Fibroblast of skin of right quadriceps (primary cell): ENCODE data around the gene STOM.
A peak's percentile ranks its signal among the peaks of the same experiment; 100 is the strongest.

Experiments used
- DNase-seq: peaks from one replicate; pipeline ENCODE4 v3.0.0-alpha.2; 2013

STOM gene

DNA sequence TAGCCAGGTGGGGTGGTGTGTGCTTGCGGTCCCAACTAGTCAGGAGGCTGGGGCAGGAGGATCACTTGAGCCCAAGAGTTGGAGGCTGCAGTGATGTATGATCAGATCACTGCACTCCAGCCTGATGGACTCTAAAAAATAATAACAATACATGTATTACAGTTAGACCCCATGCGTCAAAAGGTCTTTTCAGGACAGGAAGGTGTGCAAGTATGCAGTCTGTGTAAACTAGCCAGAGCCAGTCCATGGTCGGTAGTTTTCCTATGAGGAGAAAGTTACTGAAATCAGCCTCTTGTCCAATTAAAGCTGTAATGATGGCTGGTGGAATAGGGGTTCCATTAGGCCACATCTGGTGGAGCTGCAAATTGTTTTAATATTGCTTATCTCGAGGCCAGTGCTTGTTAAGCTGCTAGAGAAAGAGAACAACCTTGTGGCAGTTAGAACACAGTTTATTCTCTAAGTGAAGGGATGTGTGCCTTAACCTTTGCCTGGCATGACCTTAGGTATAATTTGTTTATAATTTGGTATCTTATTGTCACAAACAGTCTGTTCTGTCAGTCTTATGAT is 1.5 kb upstream of the STOM start:
- no peak for DNase-seq

DNA sequence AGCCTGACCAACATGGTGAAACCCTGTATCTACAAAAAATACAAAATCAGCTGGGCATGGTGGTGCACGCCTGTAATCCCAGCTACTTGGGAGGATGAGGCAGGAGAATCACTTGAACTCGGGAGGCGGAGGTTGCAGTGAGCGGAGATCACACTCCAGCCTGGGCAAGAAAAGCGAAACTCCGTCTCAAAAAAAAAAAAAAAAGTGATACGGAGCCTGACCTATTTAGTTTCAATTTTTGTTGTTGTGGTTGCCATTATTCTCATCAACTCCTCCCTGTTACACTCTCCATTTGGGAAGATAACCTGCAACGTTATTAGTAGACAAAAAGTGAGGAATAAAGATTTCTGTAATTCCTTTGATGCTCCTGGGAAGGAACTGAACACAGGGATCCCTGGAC is 1.3 kb downstream of the STOM start:
- DNase-seq, result no peak

DNA sequence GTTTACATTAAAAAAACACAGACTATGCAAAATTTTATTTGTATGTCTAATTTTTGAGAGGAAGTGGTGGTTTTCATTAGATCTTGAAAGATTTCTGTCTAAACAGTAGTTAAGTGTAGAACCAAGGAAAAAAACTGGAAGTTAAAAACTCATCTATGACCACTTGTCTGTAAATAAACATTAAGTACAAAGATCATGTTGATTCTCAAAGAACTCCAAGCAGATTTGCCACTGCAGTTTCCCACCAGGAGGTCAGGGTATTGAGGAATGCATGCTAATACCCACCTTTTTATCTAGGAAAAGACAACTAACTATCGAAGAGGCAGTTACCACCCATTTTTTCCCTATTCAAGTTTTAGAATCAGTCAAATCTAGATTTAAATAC is 1.9 kb downstream of the STOM start:
- DNase-seq, result no peak

DNA sequence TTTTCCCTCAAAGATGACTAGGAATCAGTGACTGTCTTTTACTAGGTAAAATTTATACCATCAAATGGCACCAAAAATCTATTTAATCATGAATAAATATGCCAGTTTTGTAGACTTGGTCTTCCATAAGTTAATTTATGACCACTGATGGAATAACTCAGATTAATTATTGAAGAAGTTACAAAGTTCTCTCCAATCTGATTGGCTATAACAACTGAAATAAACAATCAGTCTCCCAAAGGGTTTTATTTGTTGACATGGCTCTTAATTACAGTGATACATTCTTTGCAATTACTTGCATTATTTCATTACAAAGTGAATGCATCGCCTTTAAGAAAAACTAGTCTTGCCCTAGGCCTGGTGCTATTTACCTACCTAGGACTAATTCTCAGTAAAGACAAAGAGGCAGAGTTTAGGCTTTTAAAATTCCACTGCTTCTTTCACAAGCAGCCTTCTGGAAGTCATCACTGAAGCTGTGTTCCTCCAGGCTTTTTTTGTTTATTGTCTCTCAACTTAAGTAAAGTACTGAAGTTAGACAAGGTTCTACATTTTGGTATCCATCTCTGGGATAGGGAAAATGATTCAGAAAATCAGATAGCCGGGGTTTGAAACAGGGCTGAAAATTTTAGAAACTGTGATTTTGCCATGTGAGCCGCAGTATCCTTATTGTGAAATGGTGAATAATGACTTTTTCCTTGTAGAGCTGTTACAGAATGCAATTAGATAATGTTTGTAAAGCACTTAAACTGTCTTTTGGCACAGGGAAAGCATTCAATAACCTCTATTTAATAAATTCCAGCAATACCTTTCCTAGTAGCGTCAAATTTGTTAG is 2.5 kb downstream of the STOM start:
- DNase-seq, result peak; percentile 63

DNA sequence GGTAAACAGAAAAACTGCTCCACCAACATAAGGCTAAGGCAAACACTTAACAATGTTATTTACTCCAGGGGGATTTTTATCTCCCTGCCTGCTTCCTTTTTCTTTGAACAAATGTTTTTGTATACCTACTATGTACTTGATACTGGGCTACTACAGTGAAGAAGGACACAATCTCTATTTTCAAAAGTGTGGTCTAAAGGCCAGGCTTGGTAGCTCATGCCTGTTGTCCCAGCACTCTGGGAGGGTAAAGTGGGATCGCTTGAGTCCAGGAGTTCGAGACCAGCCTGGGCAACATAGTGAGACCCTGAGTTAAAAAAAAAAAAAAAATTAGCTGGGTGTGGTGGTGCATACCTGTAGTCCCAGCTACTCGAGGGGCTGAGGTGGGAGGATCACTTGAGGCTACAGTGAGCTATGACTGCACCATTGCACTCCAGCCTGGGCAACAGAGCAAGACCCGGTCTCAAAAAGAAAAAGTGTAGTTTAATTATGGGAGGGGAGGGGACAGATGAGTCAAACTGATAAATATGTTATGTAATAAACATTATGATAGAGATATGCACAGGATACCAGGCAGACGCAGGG is 3.3 kb downstream of the STOM start:
- no peak for DNase-seq

DNA sequence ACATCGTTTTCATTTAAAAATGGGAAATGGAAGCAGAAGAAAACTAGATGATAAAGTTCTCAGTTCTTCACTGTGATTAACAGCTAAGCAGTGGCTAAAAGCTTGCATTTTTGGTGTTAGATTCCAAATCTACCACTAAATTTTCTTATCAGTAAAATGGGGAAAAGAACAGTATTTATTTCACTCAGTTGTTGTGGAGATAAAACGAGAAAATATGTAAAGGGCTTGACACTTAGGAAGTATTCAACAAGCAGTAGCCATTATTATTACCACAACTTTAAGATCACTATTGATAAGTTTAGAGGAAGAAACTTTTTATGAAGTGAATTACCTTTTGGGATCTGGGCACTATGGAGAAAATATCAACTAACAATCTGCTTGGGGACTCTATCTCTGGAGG is 4.5 kb downstream of the STOM start:
- no peak for DNase-seq

DNA sequence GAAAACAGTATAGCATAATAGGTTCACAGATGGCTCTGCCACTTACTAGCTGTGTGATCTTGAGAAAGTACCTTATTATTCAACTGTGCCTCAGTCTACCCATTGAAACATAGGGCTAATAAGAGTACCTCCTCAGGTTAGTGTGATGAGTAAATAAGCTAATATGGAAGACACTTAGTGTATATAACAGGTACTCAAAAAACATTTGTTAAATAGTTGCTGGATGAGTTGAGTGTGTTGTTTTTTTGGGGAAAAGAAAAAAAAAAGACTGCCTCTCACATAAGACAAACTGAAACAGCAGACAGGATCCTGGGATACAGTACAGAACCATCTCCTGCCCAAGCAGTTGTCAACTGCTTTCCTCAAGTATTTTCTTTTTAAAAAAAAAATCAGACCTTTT is 5.2 kb downstream of the STOM start:
- no peak for DNase-seq

DNA sequence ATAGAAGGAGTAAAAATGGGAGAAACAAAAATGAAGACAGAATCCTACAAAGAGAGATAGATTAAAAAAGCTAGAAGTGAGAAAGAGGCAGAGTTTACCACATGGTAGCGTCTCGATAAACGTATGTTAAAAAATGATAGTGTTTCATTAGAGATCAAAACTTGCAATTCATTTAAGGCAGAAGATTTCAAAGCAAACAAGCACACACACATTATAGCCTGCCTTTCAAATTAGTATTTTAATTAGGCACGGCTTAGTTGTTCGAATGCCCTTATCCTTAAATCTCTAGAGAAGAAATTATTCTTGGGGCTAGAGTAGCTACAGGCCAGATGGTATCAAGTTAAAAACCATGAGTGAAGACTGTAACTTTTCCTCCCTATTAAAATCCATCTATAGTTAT is 6.0 kb downstream of the STOM start:
- DNase-seq, result no peak

DNA sequence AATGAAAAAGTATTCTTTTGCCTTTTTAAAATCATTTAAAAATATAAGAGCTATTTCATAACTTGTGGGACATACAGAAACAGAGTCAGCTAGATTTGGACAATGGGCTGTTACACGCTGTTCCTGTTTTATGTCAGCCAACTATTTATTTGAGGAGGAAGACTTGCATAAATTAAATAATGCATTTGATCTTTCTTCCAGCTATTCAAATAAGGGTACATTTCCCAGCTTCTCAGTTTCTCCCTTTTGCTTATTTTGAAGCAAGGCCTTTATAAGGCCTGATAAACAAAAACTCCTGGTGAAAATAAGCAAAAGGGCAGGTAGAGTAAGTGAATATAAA is 6.5 kb downstream of the STOM start:
- no peak for DNase-seq

DNA sequence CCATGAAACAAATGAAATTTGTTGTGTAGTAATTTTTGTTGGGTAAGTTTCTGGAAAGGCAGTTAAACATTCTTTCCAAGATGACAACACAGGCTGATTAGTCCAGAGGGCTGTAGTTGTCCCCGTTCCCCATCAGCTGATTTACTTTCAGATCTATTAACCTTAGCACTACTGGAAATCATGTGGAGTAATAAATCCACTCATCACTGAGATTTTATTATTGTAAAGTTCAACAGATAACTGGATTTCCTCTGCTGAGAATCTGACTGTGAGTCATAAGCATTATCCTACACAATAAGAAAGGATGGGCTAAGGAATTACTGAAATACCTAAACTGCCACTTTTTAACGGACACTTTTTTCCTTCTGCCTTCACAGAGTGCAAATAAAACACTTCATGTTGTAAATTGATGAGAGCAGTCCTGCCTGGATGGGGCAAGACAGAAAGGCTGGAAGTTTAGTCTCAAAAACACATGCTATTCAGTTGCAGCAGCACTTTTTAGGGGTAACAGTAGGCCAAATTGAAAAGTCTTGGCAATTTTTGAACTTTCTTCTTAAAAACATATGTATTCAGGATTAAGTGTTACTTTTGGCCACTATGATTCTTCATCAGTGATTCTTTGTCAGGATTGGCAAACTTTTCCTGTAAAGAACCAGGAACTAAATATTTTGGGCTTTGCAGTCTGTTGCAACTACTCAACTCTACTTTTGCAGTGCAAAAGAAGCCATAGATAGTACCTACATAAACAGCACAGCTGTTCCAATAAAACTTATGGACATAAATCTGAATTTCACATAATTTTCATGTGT is 7.0 kb downstream of the STOM start:
- DNase-seq, result peak; percentile 98

DNA sequence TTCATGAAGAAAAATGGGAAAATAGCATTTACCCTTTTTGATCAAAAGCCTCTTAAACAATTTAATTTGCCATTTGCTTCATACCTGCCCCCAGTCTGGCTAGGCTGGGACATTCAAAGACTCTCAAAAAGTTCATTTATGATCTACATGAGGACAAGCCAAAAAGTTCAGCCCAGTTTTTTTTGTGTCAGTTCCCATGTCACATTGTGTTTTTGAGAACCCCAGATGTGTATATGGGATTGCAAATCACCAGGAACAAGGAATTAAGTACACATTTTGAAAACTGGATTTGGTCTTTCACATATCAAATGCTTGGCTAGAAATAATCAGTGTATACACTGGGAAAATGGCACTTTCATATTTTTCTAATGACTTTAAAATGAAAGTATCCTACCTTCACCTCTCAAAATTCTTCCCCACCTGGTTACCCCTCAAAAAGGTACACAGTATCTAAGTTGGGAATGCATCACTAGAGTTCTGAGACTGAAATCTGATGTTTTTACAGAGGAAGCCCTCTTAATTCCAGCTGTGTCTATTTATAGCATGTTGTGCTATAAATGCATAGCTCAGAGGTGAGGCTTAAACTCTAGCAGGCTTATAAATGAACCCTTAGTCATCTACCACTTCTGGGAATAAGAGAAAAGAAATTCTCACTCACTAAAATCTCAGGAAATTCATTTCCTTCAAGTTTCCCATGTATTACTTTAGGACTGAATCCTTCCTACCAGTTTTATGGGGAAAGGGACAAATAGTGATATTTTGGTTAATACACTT is 9.3 kb downstream of the STOM start:
- peak; percentile 91 for DNase-seq

DNA sequence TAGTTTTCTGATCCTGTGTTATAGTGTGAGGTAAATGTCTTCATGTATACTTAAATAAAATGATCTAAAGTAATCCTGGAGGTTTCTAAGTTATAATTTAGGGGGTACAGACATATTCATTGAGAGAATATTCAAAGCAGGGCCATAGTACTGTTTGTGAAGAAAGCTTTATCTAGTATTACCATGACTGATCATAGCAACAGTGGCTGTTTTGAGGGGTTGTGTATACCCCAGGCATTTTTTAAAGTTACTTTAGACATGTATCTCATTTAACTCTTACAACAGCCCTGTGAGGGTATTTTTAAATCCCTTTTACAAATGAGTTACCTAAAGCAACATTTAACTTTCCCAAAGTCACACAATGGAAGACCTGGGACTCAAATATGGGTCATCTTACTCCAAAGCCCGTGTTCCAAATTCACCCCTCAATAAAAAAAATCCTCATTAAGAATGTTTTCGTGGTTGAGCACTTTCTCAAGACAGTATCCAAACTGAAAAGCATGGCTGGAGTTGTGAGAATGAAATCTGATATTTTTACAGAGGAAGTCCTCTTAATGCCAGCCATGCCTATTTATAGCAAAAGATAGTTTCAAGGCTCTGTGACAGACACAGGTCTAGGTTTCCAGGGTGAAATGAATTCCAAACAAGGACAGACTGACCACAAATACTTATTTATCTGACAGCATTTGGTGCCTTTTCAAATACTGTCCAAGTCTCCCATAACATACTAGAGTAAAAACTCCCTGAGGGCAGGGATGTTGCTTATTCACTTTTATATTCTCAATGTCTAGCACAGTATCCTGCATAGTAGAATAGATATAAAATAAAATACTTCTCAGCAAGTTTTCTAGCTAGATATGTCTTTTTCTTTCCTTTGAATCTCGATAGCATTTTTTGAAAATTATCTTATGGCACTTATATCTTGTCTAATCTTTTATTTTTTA is 10.4 kb downstream of the STOM start:
- peak; percentile 61 for DNase-seq

DNA sequence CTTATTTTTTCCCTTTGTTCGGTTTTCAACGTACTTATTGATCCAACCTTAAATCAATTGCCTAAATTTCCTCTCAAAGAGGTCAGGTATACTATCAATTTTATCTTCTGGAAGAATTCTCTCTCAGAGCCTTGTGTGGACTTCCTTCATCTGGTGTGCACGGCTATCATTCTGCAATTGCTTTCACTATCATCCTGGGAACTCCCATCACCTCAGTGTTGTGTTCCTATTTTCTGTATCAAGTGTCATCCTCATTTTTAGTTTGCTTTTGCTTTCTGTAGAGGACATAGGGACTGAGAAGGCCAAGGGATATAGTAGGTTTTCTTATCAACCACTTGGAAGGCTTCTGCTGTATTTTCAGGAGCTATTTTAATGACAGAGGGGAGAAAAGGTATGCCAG is 11.3 kb downstream of the STOM start:
- no peak for DNase-seq

DNA sequence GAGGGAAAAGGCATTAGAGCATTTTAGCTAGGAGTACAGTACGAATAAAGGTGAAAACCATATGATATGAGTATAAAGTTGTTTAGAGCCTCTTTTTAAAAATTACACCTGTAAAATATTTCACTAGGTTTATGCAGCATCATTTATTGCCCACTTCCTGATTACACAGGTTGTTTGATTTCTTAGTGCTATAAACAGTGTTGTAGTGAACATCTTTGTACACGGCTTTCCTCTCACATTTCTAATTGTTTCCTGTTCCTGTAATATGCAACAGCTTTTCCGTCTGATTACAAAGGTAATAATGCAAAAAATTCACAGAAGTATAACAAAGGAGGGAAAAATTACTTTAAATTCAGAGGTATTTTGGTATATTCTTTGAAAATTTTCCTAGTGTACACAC is 13.0 kb downstream of the STOM start:
- no peak for DNase-seq

DNA sequence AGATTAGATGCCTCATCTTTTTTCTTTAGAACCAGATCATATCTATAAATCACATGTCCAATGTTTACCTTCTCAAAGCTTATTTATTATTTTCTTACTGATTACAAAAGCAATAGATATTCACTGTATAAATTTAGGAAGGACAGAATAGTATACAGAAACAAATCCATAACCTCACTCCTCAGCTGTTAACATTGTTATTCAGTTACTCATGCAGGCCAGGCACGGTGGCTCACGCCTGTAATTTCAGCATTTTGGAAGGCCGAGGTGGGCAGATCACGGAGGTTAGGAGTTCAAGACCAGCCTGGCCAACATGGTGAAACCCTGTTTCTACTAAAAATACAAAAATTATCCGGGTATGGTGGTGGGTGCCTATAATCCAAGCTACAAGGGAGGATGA is 15.3 kb downstream of the STOM start:
- DNase-seq, result no peak

DNA sequence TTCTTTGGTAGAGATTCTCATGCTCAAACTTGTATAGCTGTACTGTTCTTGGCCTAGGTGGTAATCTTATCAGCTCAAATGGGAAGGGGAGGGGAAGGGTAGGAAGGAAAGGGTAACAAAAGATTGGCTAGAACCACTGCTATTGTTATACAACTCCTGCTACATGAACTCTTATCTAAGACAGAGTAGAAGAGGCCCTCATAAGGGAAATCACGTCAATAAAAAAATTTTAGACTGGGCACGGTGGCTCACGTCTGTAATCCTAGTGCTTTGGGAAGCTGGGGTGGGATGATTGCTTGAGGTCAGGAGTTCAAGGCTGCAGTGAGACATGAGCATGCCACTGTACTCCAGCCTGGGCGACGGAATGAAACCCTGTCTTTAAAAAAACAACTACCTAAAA is 15.9 kb downstream of the STOM start:
- no peak for DNase-seq

DNA sequence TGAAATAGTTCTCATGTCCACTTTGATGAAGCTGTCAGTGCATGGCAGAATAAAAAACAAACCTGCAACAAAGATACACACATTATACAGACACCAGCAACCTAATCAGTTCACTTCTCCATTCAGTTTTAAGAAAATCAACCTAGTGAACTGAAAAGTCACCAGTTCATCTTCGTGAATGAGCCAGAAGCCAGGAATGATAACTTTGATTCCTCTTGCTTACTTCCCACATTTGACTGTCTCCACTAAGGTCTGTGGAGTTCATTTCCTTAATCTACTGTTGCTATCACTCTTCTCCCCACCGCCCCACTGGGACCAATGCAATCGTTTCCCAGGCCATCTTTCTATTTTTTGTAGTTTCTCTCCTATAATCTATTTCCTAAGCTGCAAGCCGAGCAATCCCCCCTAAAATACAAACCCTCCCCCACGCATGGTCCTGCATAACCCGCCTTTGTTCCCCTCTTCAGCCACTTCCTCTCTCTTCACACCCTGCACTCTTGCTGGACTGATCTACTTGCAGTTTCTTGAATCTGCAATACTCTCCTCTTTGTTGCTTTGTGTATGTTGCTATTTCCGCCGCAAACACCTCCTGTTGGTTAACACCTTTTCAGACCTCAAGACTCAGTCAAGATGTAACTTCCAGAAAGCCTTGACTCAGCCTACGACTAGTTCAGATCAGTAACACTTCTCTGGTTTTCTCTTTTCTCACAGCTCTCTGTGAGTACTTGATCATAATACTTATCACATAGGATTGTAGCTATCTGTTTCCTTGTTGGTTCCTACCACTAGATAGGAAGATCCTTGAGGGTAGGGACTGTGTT is 16.6 kb downstream of the STOM start:
- no peak for DNase-seq

DNA sequence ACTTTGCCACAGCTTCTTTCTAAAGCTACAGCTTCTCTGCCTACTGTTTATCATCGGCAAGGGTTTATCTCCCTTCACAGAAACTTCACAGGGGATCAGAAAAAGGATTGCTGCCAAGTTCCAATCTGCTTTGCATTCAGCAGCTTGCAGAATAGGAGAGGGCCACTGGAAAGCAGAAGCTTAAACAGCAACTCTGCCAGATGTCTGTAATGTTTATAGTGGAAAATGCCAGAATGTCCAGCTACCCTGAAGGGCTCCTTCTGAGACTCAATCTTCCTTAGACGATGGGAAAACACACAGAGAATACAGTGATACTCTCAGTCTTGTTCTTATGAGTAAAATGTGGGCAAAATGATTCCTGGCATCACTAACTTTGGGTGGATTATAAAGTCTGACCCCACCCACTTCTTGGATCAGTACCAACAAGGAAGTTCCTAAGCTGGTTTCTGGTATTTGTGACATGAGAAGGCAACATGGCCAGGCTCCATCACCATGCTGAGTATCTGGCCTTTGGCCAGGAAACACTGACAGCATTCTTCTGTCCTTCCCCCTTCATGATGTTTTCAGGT is 19.0 kb downstream of the STOM start:
- peak; percentile 95 for DNase-seq

DNA sequence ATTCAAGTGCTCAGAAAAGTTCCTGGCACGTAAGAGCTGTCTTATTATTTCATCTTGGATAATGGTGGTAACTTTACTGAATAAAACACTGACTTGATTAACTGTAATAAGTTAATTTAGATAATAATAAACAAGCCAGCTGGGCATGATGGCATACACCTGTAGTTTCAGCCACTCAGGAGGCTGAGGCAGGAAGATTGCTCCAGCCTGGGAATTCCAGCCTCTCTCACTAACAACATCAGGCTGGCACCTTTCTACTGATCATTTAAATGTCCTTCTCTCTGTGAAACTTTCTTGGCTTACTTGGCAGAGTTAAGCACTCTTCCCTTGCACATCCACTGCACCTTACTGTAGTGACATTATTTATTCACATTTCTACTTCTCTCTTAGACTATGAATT is 20.0 kb downstream of the STOM start:
- no peak for DNase-seq

DNA sequence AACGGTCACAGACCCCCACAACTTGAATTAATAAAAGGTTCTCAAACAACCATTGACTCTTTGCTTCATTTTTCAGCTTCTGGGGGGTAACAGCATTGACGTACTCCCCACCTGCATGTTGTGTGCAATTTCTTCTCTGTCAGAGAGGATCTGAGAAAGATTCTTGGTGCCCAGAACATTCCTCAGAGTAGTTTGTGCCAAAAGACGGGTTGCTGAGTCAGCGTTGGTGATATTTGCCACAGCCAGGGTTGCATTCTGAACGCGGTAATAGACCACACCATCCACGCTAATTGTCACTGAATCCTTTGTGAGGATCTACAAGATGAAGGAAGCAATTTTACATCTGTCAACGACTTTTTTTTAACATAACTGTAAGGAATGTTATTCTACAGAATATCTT is 21.0 kb downstream of the STOM start:
- DNase-seq, result no peak

DNA sequence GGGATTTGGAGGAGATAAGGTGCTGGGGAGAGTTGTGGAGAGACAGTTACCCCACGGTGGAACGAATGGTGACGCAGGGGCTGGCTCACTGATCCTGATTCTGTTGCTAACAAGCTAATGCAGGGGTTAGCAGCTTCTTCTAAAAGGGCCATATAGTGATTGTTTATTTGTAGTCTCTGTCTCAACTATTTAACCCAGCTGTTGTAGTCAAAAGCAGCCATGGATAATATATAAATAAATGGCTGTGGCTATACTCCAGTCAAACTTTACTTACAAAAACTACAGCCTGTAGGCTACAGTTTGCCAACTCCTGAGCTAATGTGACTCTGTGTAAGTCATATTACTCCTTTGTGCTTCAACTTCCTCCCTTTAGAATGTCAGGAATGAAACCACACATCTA is 21.8 kb downstream of the STOM start:
- DNase-seq, result no peak
